ENCODE results near the gene LRRC4C. TPM values are rescaled to one million over a fixed set of nuclear protein-coding genes. Genes with fewer than 3 reads are reported as not detected.

The LRRC4C gene
- total RNA-seq, 1 donor from 2014 or later, result 1.3 TPM

DNA sequence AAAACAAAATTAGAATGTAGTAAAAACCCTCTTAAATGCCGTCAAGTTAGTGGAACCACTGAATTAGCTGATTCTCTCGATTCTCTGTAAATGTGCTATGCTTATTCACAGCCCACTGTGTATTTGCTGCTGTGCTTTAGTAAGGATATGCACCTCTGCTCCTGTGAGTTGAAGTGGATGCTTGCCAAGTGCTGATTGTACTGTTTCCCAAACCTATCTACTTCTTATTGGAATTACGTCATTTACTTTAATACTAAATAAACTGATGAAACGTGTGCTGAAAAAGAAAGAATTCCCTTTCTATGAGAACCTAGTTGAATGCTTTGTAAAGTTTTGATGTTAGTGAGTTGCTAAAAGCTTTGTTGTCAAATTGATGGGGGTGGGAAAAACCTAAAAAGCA, 158.4 kb downstream of the LRRC4C start:
- no peak overlapping the region for H3K27ac Mint-ChIP-seq
- H3K4me1 Mint-ChIP-seq (ENCODE audit: low read depth), result no peaks in the 10 kb centered on the region
- H3K9me3 Mint-ChIP-seq (ENCODE audit: low read depth), result peaks cover 1% of the 10 kb centered on the region
- TF ChIP-seq, protein P1, sequence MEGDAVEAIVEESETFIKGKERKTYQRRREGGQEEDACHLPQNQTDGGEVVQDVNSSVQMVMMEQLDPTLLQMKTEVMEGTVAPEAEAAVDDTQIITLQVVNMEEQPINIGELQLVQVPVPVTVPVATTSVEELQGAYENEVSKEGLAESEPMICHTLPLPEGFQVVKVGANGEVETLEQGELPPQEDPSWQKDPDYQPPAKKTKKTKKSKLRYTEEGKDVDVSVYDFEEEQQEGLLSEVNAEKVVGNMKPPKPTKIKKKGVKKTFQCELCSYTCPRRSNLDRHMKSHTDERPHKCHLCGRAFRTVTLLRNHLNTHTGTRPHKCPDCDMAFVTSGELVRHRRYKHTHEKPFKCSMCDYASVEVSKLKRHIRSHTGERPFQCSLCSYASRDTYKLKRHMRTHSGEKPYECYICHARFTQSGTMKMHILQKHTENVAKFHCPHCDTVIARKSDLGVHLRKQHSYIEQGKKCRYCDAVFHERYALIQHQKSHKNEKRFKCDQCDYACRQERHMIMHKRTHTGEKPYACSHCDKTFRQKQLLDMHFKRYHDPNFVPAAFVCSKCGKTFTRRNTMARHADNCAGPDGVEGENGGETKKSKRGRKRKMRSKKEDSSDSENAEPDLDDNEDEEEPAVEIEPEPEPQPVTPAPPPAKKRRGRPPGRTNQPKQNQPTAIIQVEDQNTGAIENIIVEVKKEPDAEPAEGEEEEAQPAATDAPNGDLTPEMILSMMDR (IDR thresholded peaks at IDR 0.05; ENCODE audit: unreplicated experiment), result no peak
- H3K36me3 Mint-ChIP-seq (ENCODE audit: insufficient read depth), result peaks cover under 1% of the 10 kb centered on the region
- no peak overlapping the region for H3K4me3 Mint-ChIP-seq (ENCODE audit: low read depth)
- H3K27me3 Mint-ChIP-seq, result no peaks in the 10 kb centered on the region
- DNase-seq (ENCODE audit: low spot score, unreplicated experiment), result no peak

GRCh38 chr11:41289408-41289807, 170.0 kb downstream of the LRRC4C start:
- Mint-ChIP-seq H3K9me3 (ENCODE audit: low read depth) (no peaks in the 10 kb centered on the region), H3K36me3 (ENCODE audit: insufficient read depth) (no peaks in the 10 kb centered on the region), H3K27me3 (no peaks in the 10 kb centered on the region), H3K4me1 (ENCODE audit: low read depth) (peaks cover 3% of the 10 kb centered on the region), H3K27ac (no peak overlapping the region), H3K4me3 (ENCODE audit: low read depth) (no peak overlapping the region)
- TF ChIP-seq, protein P1 (IDR thresholded peaks at IDR 0.05; ENCODE audit: unreplicated experiment), result no peak
- DNase-seq (ENCODE audit: low spot score, unreplicated experiment), result no peak

DNA sequence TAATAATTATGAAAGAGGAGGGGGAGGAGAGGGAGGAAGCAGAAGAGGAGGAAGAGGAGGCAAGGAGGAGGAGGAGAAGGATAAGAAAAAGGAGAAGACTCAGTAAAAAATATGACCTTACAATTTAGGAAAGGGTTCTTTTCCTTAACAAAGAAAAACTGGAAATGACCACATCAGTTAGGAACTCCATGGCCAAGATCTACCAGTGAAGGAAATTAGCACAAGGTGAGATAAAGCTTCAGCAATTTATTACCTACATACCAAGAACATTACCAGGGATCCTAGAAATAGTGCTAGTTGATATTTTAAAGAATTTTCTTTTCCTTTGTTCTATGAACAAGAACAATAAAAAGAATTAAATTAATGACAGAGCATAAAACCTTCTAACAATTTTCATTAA, 172.7 kb downstream of the LRRC4C start:
- Mint-ChIP-seq H3K4me1 (ENCODE audit: low read depth) (peaks cover 4% of the 10 kb centered on the region), H3K9me3 (ENCODE audit: low read depth) (no peaks in the 10 kb centered on the region), H3K36me3 (ENCODE audit: insufficient read depth) (no peaks in the 10 kb centered on the region), H3K4me3 (ENCODE audit: low read depth) (no peak overlapping the region), H3K27ac (peak overlapping the region; percentile 55), H3K27me3 (no peaks in the 10 kb centered on the region)
- TF ChIP-seq, protein P1 (IDR thresholded peaks at IDR 0.05; ENCODE audit: unreplicated experiment), result no peak
- DNase-seq (ENCODE audit: low spot score, unreplicated experiment), result no peak

DNA sequence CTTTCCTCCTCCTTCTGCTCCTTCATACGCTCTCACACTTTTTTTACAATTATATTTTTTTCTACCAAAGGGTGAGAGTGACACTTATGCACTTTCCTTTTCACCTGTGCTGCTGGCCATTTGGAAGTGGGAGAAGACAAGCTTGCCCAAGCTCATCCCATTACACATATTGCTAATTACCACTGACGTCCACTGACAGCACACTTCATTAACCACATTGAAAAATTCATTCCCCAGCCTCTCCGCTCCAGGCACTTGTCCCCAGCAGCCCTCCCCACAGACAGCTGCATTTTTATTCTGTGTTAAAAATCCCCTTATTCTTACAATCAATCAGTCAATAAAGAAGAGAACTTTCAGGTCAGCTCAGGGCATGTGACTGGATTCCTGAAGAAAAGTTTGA, 175.1 kb downstream of the LRRC4C start:
- Mint-ChIP-seq H3K27ac (no peak overlapping the region), H3K36me3 (ENCODE audit: insufficient read depth) (no peaks in the 10 kb centered on the region), H3K4me3 (ENCODE audit: low read depth) (no peak overlapping the region), H3K27me3 (no peaks in the 10 kb centered on the region), H3K9me3 (ENCODE audit: low read depth) (no peaks in the 10 kb centered on the region), H3K4me1 (ENCODE audit: low read depth) (peaks cover 4% of the 10 kb centered on the region)
- TF ChIP-seq, protein P1 (IDR thresholded peaks at IDR 0.05; ENCODE audit: unreplicated experiment), result no peak
- DNase-seq (ENCODE audit: low spot score, unreplicated experiment), result no peak

GRCh38 chr11:41283191-41283930, 176.1 kb downstream of the LRRC4C start:
- Mint-ChIP-seq H3K27me3 (no peaks in the 10 kb centered on the region), H3K4me3 (ENCODE audit: low read depth) (no peak overlapping the region), H3K9me3 (ENCODE audit: low read depth) (no peaks in the 10 kb centered on the region), H3K4me1 (ENCODE audit: low read depth) (peaks cover 4% of the 10 kb centered on the region), H3K36me3 (ENCODE audit: insufficient read depth) (no peaks in the 10 kb centered on the region), H3K27ac (no peak overlapping the region)
- TF ChIP-seq, protein P1 (IDR thresholded peaks at IDR 0.05; ENCODE audit: unreplicated experiment), result no peak
- no peak for DNase-seq (ENCODE audit: low spot score, unreplicated experiment)

All from progenitor cell of endocrine pancreas (in vitro differentiated cells).